ENCODE data around the gene SPPL2C.
A peak's percentile ranks its signal among the peaks of the same experiment; 100 is the strongest.

The SPPL2C gene

DNA sequence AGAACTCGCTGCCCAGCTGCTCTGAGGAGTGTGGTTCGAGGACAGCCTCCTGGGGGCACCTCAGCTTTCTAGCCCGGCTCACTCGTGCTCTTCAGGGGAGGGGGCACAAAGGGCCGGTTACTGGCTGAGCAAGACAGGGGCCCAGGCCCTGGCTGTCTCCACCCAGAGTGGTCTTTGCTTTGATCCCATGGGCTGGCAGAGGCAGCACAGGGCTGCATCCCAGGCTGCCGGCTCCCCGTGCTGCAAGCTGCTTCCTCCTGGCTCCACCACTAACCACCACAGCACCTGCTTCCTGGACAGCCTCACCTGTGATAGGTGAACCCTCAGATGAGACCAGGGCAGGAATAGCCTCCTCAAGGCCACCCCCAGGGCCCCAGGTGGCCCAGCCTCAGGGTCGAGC is 6.8 kb downstream of the SPPL2C start:
- TF ChIP-seq, protein P1, sequence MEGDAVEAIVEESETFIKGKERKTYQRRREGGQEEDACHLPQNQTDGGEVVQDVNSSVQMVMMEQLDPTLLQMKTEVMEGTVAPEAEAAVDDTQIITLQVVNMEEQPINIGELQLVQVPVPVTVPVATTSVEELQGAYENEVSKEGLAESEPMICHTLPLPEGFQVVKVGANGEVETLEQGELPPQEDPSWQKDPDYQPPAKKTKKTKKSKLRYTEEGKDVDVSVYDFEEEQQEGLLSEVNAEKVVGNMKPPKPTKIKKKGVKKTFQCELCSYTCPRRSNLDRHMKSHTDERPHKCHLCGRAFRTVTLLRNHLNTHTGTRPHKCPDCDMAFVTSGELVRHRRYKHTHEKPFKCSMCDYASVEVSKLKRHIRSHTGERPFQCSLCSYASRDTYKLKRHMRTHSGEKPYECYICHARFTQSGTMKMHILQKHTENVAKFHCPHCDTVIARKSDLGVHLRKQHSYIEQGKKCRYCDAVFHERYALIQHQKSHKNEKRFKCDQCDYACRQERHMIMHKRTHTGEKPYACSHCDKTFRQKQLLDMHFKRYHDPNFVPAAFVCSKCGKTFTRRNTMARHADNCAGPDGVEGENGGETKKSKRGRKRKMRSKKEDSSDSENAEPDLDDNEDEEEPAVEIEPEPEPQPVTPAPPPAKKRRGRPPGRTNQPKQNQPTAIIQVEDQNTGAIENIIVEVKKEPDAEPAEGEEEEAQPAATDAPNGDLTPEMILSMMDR (conservative IDR thresholded peaks at IDR 0.05; ENCODE audit: control insufficient read depth, insufficient read depth, low read depth, low read length), result no peak
- no peak overlapping the region for H3K4me3 ChIP-seq (ENCODE audit: control insufficient read depth, low read depth, low read length)
- DNase-seq (ENCODE audit: low read depth), result no peak

DNA sequence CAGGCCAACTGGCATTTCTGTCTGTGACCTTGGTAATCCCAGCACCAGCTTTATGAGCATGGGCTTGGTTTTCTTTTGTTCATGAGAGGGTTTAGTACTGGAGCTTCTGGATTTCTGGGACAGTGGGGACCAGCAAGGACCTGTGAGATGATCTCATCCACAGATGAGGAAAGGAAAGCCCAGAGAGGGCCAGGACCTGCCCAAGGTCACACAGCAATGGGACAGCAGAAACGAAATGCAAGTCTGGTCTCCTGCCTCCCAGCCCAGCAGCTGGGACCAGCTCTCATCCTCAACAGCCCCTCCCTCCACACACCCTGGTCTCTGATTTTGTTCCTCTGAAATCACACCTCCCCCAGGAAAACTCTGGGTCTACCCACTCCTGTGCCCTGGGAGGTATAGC is 7.2 kb downstream of the SPPL2C start:
- TF ChIP-seq, protein P1 (conservative IDR thresholded peaks at IDR 0.05; ENCODE audit: control insufficient read depth, insufficient read depth, low read depth, low read length), result no peak
- no peak overlapping the region for H3K4me3 ChIP-seq (ENCODE audit: control insufficient read depth, low read depth, low read length)
- no peak for DNase-seq (ENCODE audit: low read depth)

DNA sequence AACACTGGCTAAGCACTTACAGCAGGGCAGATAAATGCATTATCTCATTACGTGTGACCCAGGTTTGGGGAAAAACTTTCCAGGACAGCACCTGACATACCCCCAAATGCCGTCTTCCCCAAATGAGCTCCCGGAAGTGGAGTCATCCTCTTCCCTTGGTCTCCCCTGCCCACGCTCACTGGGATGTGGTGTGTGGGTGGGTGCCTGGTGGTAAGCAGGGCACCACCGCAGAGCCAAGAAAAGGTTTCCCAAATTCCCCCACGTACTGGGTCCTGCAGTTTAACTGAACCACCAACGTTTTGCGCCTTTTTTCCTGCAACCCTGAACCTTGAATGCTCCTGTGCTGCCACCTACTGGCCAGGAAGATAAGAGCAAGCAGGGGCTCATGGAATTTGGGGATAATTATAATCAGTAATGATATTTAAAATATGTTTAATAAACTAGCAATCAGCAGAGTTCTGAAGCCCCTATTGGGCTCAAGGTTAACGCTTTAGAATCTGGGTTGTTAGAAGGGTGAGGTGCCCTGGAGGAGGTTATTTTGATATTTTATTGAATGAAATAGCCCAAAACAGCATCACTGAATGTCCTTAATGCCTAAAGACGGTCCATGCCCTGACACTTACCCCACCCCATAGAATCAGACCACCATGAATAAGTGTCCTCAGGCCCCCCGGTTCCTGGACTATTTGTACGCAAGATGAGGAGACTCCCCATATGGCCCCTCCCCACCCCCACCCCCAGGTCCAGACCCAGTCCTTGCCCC is 8.0 kb downstream of the SPPL2C start:
- TF ChIP-seq, protein P1 (conservative IDR thresholded peaks at IDR 0.05; ENCODE audit: control insufficient read depth, insufficient read depth, low read depth, low read length), result peak; percentile 93
- DNase-seq (ENCODE audit: low read depth), result peak; percentile 56
- H3K4me3 ChIP-seq (ENCODE audit: control insufficient read depth, low read depth, low read length), result no peak overlapping the region

DNA sequence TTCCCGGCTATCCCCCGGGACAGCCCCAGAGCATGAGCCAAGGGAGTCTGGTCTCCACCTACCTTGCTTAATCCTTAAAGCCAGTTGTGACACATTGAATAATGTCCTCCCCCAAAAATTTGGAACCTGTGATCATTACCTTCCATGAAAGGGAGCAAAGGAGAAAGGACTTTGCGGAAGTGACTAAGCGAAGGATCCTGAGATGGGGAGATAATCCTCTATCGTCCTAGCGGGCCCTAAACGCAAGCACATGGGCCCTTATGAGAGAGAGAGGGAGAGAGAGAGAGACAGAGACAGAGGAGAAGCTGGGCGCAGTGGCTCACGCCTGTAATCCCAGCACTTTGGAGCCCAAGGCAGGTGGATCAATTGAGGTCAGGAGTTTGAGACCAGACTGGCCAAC is 9.5 kb downstream of the SPPL2C start:
- no peak overlapping the region for H3K4me3 ChIP-seq (ENCODE audit: control insufficient read depth, low read depth, low read length)
- DNase-seq (ENCODE audit: low read depth), result no peak
- TF ChIP-seq, protein P1 (conservative IDR thresholded peaks at IDR 0.05; ENCODE audit: control insufficient read depth, insufficient read depth, low read depth, low read length), result no peak

DNA sequence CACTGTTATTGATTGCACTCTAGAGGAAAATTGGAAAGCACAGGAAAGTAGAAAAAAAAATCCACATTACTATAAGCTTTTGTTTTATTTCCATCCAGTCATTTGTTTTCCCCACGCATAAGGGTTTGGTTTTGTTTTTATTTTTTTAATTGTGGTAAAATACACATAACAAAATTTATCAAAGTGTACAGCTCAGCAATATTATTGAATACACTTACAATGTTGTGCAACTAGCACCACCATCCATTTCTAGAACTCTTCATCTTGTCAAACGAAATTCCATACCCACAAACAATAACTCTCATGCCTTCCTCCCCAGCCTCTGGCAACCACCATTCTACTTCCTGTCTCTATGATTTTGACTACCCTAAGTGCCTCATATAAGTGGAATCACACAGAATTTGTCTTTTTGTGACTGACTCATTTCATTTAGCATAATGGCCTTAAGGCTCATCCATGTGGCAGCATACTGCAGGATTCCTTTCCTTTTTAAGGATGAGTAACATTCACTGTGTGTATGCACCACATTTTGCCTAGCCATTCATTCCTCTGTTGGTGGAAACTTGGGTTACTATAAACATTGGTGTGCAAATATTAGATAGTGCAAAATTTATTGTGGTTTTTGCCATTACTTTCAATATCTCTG is 11.1 kb downstream of the SPPL2C start:
- H3K4me3 ChIP-seq (ENCODE audit: control insufficient read depth, low read depth, low read length), result no peak overlapping the region
- DNase-seq (ENCODE audit: low read depth), result no peak
- TF ChIP-seq, protein P1 (conservative IDR thresholded peaks at IDR 0.05; ENCODE audit: control insufficient read depth, insufficient read depth, low read depth, low read length), result no peak

DNA sequence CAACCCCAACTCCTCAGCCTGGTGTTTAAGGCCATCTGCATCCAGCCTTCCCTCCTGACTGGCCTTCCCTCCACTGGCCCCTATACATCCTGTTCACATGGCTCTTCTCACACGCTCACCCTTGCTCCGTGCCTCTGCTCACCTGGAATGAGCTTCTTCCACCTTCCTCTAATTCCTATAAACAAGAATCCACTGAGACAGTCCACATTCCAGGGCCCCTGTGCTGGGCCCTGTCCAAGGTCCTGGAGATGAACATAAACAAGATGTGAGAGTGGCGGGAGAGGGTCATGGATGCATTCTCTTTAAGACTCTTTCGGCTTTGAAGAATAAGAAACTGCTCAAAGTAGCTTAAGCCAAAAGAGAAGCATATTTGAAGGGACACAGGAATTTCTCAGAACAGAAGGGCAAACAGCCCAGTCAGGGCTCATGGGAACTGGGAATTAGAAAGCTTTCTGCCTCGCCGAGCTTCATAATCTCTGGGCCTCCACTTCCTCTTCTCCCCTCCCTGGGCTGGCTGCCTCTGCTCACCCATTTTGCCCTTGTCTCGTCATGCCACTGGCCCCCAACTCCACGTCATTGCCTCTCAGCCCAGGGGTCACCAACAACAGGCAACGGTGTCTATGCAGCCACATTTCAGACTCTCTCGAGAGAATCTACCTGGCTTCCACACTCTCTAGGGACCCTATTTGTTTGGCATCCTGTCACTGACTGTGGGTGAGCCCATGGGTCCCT is 13.5 kb downstream of the SPPL2C start:
- H3K4me3 ChIP-seq (ENCODE audit: control insufficient read depth, low read depth, low read length), result no peak overlapping the region
- TF ChIP-seq, protein P1 (conservative IDR thresholded peaks at IDR 0.05; ENCODE audit: control insufficient read depth, insufficient read depth, low read depth, low read length), result no peak
- no peak for DNase-seq (ENCODE audit: low read depth)

Data from fibroblast of mammary gland (primary cell).